HEK293T (cell line): Measurements from ENCODE around the gene CCDC57.

ENCODE experiments used
- BHLHE40 ChIP-seq: fragments of 450-650 bp; IDR thresholded peaks from 2 replicates; pipeline ENCODE4 v1.6.1; 2016; ENCODE audit warnings: mild to moderate bottlenecking, moderate library complexity, borderline replicate concordance
- CTBP1 ChIP-seq: fragments of 450-650 bp; IDR thresholded peaks from 2 replicates; pipeline ENCODE4 v1.6.1; 2016; ENCODE audit warnings: borderline replicate concordance
- ELF4 ChIP-seq: fragments of 450-650 bp; IDR thresholded peaks from 2 replicates; pipeline ENCODE4 v1.6.1; 2017; ENCODE audit warnings: antibody characterized with exemption
- FOXA1 ChIP-seq: fragments of 450-650 bp; IDR thresholded peaks from 2 replicates; pipeline ENCODE4 v1.6.1; 2016; ENCODE audit warnings: mild to moderate bottlenecking
- FOXM1 ChIP-seq: fragments of 450-650 bp; IDR thresholded peaks from 2 replicates; pipeline ENCODE4 v1.6.1; 2017; ENCODE audit warnings: mild to moderate bottlenecking, borderline replicate concordance
- HDGF ChIP-seq: fragments of 450-650 bp; IDR thresholded peaks from 2 replicates; pipeline ENCODE4 v1.6.1; 2017; ENCODE audit warnings: antibody characterized with exemption, borderline replicate concordance
- L3MBTL2 ChIP-seq: fragments of 450-650 bp; conservative IDR thresholded peaks from 2 replicates; pipeline ENCODE4 v1.6.1; 2016; ENCODE audit warnings: mild to moderate bottlenecking
- LEF1 ChIP-seq: fragments of 450-650 bp; IDR thresholded peaks from 2 replicates; pipeline ENCODE4 v1.6.1; 2017; ENCODE audit warnings: mild to moderate bottlenecking, borderline replicate concordance
- NFRKB ChIP-seq: fragments of 450-650 bp; IDR thresholded peaks from 2 replicates; pipeline ENCODE4 v1.6.1; 2016; ENCODE audit warnings: mild to moderate bottlenecking, moderate library complexity
- PKNOX1 ChIP-seq: fragments of 450-650 bp; IDR thresholded peaks from 2 replicates; pipeline ENCODE4 v1.6.1; 2016
- SP1 ChIP-seq: fragments of 450-650 bp; IDR thresholded peaks from 2 replicates; pipeline ENCODE4 v1.6.1; 2017
- SUZ12 ChIP-seq: fragments of 450-650 bp; IDR thresholded peaks from 2 replicates; pipeline ENCODE4 v1.6.1; 2016; ENCODE audit warnings: mild to moderate bottlenecking
- TARDBP ChIP-seq: fragments of 450-650 bp; IDR thresholded peaks from 2 replicates; pipeline ENCODE4 v1.6.1; 2016
- ZNF384 ChIP-seq: fragments of 450-650 bp; IDR thresholded peaks from 2 replicates; pipeline ENCODE4 v1.6.1; 2016

GRCh38 chr17:82231562-82232321 lies 19.1 kb upstream of the CCDC57 start:
- TF ChIP-seq SP1 (no peak), FOXM1 (no peak), L3MBTL2 (no peak), BHLHE40 (no peak), LEF1 (no peak), TARDBP (no peak), HDGF (no peak), ELF4 (no peak), PKNOX1 (no peak), FOXA1 (no peak), ZNF384 (no peak), CTBP1 (no peak), SUZ12 (no peak), NFRKB (no peak)
